Liver (tissue), 9 donors: ENCODE results near the gene ZNF524. TPM values are rescaled to one million over a fixed set of nuclear protein-coding genes. Genes with fewer than 3 reads are reported as not detected.

Source experiments
- DNase-seq: peaks from one replicate; pipeline ENCODE4 v3.0.0-alpha.2; 2017; ENCODE audit warnings: low spot score
- H3K27ac ChIP-seq, 2 donors: one replicate each; pipeline ENCODE4 v1.7.0; 2013; ENCODE audit warnings: inconsistent platforms in 2 of 2, low read length in 2 of 2, control low read depth in 1 of 2, low read depth in 1 of 2, mild to moderate bottlenecking in 1 of 2
- H3K27me3 ChIP-seq, 4 donors: one replicate each; pipeline versions ENCODE4 v1.6.1 to v1.7.0; 2013; ENCODE audit warnings: low read length in 3 of 4, inconsistent platforms in 1 of 4, mild to moderate bottlenecking in 1 of 4, moderate library complexity in 1 of 4; ENCODE audit not compliant: control insufficient read depth in 4 of 4, insufficient read depth in 4 of 4
- H3K36me3 ChIP-seq, 4 donors: one replicate each; pipeline versions ENCODE4 v1.6.1 to v1.7.0; 2013; ENCODE audit warnings: low read length in 3 of 4, mild to moderate bottlenecking in 3 of 4, low read depth in 1 of 4, moderate library complexity in 1 of 4; ENCODE audit not compliant: control insufficient read depth in 4 of 4, insufficient read depth in 3 of 4
- H3K4me1 ChIP-seq, 4 donors: one replicate each; pipeline versions ENCODE4 v1.6.1 to v1.7.0; 2013; ENCODE audit warnings: low read length in 3 of 4, mild to moderate bottlenecking in 3 of 4, moderate library complexity in 1 of 4; ENCODE audit not compliant: control insufficient read depth in 4 of 4, insufficient read depth in 4 of 4
- H3K4me3 ChIP-seq, 3 donors: one replicate each; pipeline versions ENCODE4 v1.6.1 to v1.7.0; 2013; ENCODE audit warnings: low read length in 3 of 3, control low read depth in 1 of 3, low read depth in 1 of 3, mild to moderate bottlenecking in 1 of 3
- H3K9ac ChIP-seq, 2 donors: one replicate each; pipeline ENCODE4 v1.7.0; 2013; ENCODE audit warnings: low read length in 2 of 2, mild to moderate bottlenecking in 2 of 2, moderate library complexity in 2 of 2, control low read depth in 1 of 2, low read depth in 1 of 2
- H3K9me3 ChIP-seq, 4 donors: one replicate each; pipeline versions ENCODE4 v1.6.1 to v1.7.0; 2013; ENCODE audit warnings: low read length in 3 of 4; ENCODE audit not compliant: control insufficient read depth in 4 of 4
- CTCF ChIP-seq: fragments of 150-350 bp; IDR thresholded peaks from 2 replicates; pipeline ENCODE4 v1.5.1; 2017; ENCODE audit warnings: improper control_type of control experiment, low read depth, low read length; ENCODE audit not compliant: missing input control
- EGR1 ChIP-seq, 2 donors: IDR thresholded peaks; 2 replicates each; pipeline ENCODE4 v1.6.1; 2016 to 2018; ENCODE audit warnings: antibody characterized with exemption in 2 of 2, low read depth in 2 of 2
- FOXA1 ChIP-seq: IDR thresholded peaks from 2 replicates; pipeline ENCODE4 v1.6.1; 2016; ENCODE audit warnings: antibody characterized with exemption
- FOXA2 ChIP-seq: IDR thresholded peaks from 2 replicates; pipeline ENCODE4 v1.6.1; 2016; ENCODE audit warnings: antibody characterized with exemption
- GABPA ChIP-seq, 2 donors: IDR thresholded peaks in 1 of 2; conservative IDR thresholded peaks in 1 of 2; 2 replicates each; pipeline ENCODE4 v1.6.1; 2016; ENCODE audit warnings: antibody characterized with exemption in 2 of 2, mild to moderate bottlenecking in 1 of 2, moderate library complexity in 1 of 2
- HNF4G ChIP-seq: IDR thresholded peaks from 2 replicates; pipeline ENCODE4 v1.6.1; 2016; ENCODE audit warnings: antibody characterized with exemption
- JUND ChIP-seq, 2 donors: IDR thresholded peaks; 2 replicates each; pipeline ENCODE4 v1.6.1; 2016; ENCODE audit warnings: antibody characterized with exemption in 2 of 2
- MAX ChIP-seq: IDR thresholded peaks from 2 replicates; pipeline ENCODE4 v1.6.1; 2016; ENCODE audit warnings: antibody characterized with exemption
- RAD21 ChIP-seq, 2 donors: IDR thresholded peaks; 2 replicates each; pipeline ENCODE4 v1.6.1; 2016; ENCODE audit warnings: antibody characterized with exemption in 2 of 2, mild to moderate bottlenecking in 2 of 2
- REST ChIP-seq: IDR thresholded peaks from 2 replicates; pipeline ENCODE4 v1.6.1; 2016; ENCODE audit warnings: antibody characterized with exemption, mild to moderate bottlenecking
- RXRA ChIP-seq, 2 donors: IDR thresholded peaks; 2 replicates each; pipeline ENCODE4 v1.6.1; 2017 to 2018; ENCODE audit warnings: antibody characterized with exemption in 2 of 2, mild to moderate bottlenecking in 1 of 2
- SP1 ChIP-seq: IDR thresholded peaks from 2 replicates; pipeline ENCODE4 v1.6.1; 2018; ENCODE audit warnings: antibody characterized with exemption, mild to moderate bottlenecking
- TAF1 ChIP-seq: conservative IDR thresholded peaks from 2 replicates; pipeline ENCODE4 v1.6.1; 2016; ENCODE audit warnings: antibody characterized with exemption, mild to moderate bottlenecking
- YY1 ChIP-seq: IDR thresholded peaks from 2 replicates; pipeline ENCODE4 v1.6.1; 2016; ENCODE audit warnings: antibody characterized with exemption, mild to moderate bottlenecking
- ZBTB33 ChIP-seq: IDR thresholded peaks from 2 replicates; pipeline ENCODE4 v1.6.1; 2016; ENCODE audit warnings: antibody characterized with exemption
- WGBS: extraction: QIAGEN DNeasy Blood & Tissue Kit; methylation state at CpG from one replicate; pipeline ENCODE4 v1.1.7; 2013; 5-methylcytosine and 5-hydroxymethylcytosine counted together
- polyA plus RNA-seq, 2 donors: library from polyadenylated mRNA; stranded (reverse) in 1 of 2; unstranded in 1 of 2; fragments of 200-250 nt in 1 of 2; fragments of >200 nt in 1 of 2; fragmentation: Nextera tagmentation in 1 of 2; extraction: Ambion mirVana in 1 of 2; gene quantifications; one replicate each; pipeline versions ENCODE4 v1.2.1 to v1.2.3, GENCODE V29; 2013 to 2015
- total RNA-seq, 2 donors: library from RNA; depleted of rRNA; stranded (reverse); fragments of >200 nt; gene quantifications; one replicate each; pipeline ENCODE4 v1.2.3, GENCODE V29; 2014
- TF ChIP-seq, protein P1 (sequence below): IDR thresholded peaks from 2 replicates; pipeline ENCODE4 v1.6.1; 2016; ENCODE audit warnings: antibody characterized with exemption
- donor health status: healthy.
- donor health status: healthy.
- donor health status: healthy.
- donor health status: healthy.
- donor health status: healthy.

The ZNF524 gene
- total and polyA plus RNA-seq, 4 donors, result 6.7 to 12.3 (median 10.2) TPM

- no peak for DNase-seq
- Histone ChIP-seq H3K4me1 (peaks cover 25 to 75% (median 61%) of the 10 kb centered on the region in 4 donors), H3K27ac (peak overlapping the region in 1 of 2 donors; percentile 91), H3K27me3 (no peaks in the 10 kb centered on the region), H3K9me3 (no peaks in the 10 kb centered on the region), H3K36me3 (peaks cover 0 to 9% (median under 1%) of the 10 kb centered on the region in 4 donors), H3K9ac (peak overlapping the region in 1 of 2 donors; percentile 95), H3K4me3 (peak overlapping the region; percentile 50 to 70 (median 65))
- WGBS, result 49% methylated on average over 12 of the region's 12 CpGs
- TF ChIP-seq MAX (no peak), HNF4G (no peak), SP1 (no peak), JUND (IDR thresholded peaks at IDR 0.05) (no peak), TAF1 (no peak), CTCF (no peak), RXRA (IDR thresholded peaks at IDR 0.05) (no peak), GABPA (IDR thresholded peaks at IDR 0.05 in 1 of 2, conservative IDR thresholded peaks at IDR 0.05 in 1 of 2) (no peak), RAD21 (IDR thresholded peaks at IDR 0.05) (no peak), ZBTB33 (no peak), REST (no peak), FOXA2 (no peak), FOXA1 (no peak), YY1 (no peak), EGR1 (IDR thresholded peaks at IDR 0.05; ENCODE audit: low read depth in 2 of 2) (no peak)
- TF ChIP-seq, protein P1, sequence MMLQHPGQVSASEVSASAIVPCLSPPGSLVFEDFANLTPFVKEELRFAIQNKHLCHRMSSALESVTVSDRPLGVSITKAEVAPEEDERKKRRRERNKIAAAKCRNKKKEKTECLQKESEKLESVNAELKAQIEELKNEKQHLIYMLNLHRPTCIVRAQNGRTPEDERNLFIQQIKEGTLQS, result no peak
Observed at GRCh38 chr19:55644191-55644833, 44.2 kb downstream of the ZNF524 start.
